ENCODE data around the gene RPAP3.

Gene RPAP3

GRCh38 chr12:47743311-47743860, 37.6 kb upstream of the RPAP3 start:
- no peak for DNase-seq

GRCh38 chr12:47742253-47742825, 36.5 kb upstream of the RPAP3 start:
- peak; percentile 37 to 70 (median 52) for DNase-seq

GRCh38 chr12:47741340-47741703, 35.5 kb upstream of the RPAP3 start:
- DNase-seq, result peak; percentile 82 to 90 (median 88)

- no peak for DNase-seq
Observed at GRCh38 chr12:47740606-47741339, 34.9 kb upstream of the RPAP3 start.

GRCh38 chr12:47739979-47740378, 34.1 kb upstream of the RPAP3 start:
- DNase-seq, result no peak

- DNase-seq, result no peak
Observed at GRCh38 chr12:47739297-47739696, 33.5 kb upstream of the RPAP3 start.

GRCh38 chr12:47737936-47738594, 32.2 kb upstream of the RPAP3 start:
- no peak for DNase-seq

GRCh38 chr12:47736877-47737676, 31.2 kb upstream of the RPAP3 start:
- no peak for DNase-seq

GRCh38 chr12:47736216-47736615, 30.4 kb upstream of the RPAP3 start:
- DNase-seq, result peak; percentile 30 to 65 (median 58)

- DNase-seq, result no peak
Observed at GRCh38 chr12:47735649-47736048, 29.8 kb upstream of the RPAP3 start.

- no peak for DNase-seq
Observed at GRCh38 chr12:47734725-47735480, 29.1 kb upstream of the RPAP3 start.

GRCh38 chr12:47733142-47733541, 27.3 kb upstream of the RPAP3 start:
- DNase-seq, result no peak

- peak in 1 of 4 experiments; percentile 22 for DNase-seq
Observed at GRCh38 chr12:47732504-47732903, 26.7 kb upstream of the RPAP3 start.

- DNase-seq, result no peak
Observed at GRCh38 chr12:47731723-47732122, 25.9 kb upstream of the RPAP3 start.

- no peak for DNase-seq
Observed at GRCh38 chr12:47730341-47730744, 24.5 kb upstream of the RPAP3 start.

- DNase-seq, result no peak
Observed at GRCh38 chr12:47729233-47729632, 23.4 kb upstream of the RPAP3 start.

GRCh38 chr12:47725893-47726292, 20.1 kb upstream of the RPAP3 start:
- DNase-seq, result no peak

GRCh38 chr12:47725091-47725772, 19.4 kb upstream of the RPAP3 start, which contains the start of gene ENDOU:
ENDOU (minus strand) TSS chr12:47725490; CDS start chr12:47725413, 77 bp downstream.
- no peak for DNase-seq

GRCh38 chr12:47722941-47723631, 17.3 kb upstream of the RPAP3 start:
- DNase-seq, result no peak

GRCh38 chr12:47722136-47722834, 16.5 kb upstream of the RPAP3 start:
- no peak for DNase-seq

All from suppressor macrophage (primary cell).